HG03039 (cell line): ENCODE data around the gene ZCCHC18.
A peak's percentile ranks its signal among the peaks of the same experiment; 100 is the strongest.

Source experiments
- ATAC-seq: cut with Tn5 transposase; IDR thresholded peaks from one replicate; pipeline ENCODE4 v1.9.1; 2021; ENCODE audit warnings: mild to moderate bottlenecking, moderate library complexity; ENCODE audit not compliant: unreplicated experiment

The ZCCHC18 gene

DNA sequence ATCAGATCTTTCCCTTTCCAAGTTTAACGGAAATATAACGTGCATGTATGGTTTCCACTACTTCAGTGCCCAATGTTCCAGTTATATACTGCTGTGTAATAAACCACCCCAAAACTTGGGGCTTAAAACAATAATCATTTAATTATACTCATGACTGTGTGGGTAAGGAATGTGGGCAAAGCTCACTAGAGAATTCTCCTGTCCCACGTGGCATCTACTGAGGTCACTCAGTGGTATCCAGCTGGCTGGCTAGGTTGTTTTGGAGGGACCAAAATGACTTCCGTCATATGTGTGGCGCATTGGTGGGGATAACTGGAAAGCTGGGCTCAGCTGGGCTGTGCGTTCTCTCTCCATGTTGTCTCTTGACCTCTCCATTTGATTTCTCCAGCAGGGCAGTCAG is 18.5 kb downstream of the ZCCHC18 start:
- ATAC-seq = no peak

DNA sequence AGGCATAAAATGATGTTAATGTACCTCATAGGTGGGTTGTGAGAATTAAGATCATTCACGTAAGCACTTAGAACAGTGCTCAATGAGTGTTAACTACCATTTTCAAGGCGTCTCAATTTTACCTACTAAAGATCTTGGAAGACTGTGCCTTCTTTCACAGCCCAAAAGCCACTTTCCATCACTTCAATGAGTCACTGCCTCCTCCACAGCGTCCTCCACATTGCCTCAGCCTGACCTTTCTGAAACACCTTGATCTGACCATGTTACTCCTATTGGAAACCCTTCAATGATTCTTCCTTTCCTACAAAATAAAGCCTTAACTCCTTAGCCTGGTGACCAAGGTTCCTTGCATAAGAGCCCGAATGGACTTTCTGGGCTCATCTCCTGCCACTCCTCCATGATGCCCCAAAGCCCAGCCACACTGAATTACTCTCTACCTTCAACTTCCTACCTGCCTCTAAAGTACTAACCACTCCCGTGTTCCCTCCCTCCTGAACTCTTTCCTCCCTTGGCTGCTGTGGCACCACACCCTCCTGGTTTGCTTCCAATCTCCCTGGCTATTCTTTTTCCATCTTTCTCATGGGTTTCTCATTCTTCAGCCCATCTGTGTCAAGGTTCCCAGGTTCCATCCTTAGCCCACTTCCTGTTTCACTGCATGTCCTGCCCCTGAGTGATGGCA is 22.4 kb downstream of the ZCCHC18 start:
- ATAC-seq = no peak

DNA sequence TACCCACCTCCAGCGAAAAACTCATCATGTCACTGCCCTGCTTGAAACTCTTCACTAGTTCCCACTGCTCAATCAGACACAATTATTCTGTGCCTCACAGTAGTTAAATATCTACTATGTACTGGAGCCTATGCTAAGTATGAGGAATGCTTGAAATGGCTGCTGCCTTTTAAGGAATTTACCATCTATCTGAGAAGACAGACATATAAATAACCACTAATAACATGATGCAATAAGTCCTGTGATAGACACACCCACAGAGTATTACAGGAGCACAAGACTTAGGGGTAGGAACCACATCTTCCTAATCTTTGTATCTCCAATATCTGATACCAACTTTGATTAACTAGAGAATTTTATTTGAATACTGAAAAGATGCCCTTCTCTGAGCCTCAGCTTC is 23.4 kb downstream of the ZCCHC18 start:
- no peak for ATAC-seq

DNA sequence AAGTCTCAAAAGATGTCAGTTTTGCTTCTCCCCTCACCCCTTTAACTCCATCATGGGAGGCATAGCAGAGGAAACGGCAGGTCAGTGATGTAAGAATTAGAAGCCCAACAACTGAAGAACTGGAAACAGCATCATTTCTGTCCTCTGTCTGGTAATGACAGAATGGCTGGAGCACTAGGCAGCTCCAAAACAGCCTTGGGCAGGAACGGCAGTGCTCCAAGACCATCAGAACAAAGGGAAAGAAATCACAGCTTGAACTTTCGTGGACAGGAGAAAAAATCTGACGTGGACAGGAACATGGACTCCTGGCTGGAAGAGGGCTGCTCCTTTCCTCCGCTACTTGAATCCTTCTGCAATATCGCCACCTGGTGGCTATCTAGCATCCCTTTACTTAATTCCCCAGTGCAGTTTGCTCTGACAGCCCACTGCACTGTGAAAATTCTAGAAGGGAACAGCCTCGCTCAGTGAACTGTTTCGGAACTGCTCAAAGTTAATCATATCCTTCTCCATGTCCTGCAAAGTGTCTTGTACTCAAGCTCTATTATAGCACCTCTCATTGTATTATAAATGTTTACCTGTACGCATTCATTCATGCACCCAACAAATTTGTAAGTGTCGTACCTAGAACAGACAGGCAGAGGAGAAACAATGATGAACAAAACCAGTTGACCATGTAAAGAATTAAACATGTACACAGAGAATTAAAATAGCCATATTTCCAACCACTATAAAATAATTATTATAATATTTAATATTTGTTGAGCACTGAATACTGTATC is 24.1 kb downstream of the ZCCHC18 start:
- ATAC-seq = peak; percentile 68

DNA sequence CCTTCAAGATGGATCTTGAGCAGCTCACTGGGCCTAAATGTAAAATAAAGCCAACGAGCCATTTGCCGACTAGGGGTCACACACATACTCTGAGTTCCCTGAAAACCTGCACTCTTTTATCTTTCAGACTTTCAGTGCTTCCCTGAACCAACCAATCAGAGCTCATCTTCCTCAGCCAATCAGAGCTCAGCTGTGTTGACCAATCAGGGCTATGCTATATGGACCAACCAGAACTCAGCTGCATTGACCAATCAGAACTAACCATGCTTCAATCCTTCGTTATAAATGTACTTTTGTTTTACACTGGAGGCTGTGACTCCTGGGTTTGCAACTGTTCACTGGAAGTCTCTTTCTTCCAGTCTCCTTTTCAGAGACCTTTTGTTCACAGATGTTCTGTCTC is 25.2 kb downstream of the ZCCHC18 start:
- no peak for ATAC-seq

DNA sequence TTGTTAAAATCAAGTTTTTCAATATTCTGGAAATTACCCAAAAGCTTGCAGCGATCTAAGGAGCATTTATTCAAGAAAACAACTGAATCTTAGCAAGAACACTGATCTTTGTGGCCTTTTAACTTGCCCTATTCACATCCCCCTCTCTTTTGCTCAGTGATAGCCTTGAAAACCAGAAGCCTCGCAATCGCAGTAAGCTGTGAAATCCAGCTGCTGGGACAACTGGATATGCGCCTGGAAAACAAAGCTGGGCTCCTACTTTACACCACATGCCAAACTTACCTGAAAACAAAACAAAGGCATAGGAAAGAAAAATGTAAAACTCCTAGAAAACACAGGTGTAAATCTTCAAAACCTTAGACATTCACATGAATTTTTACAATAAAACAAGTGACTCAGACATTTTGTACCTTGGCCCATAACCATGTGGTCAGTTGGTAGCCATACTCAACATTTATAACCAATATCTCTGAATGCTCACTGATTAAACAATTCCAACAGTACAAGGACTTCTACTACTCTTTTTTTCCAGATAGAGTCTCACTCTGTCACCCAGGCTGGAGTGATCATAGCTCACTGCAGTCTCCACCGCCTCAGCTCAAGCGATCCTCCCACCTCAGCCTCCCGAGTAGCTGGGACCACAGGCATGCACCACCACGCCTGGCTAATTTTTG is 28.9 kb downstream of the ZCCHC18 start:
- ATAC-seq = no peak

DNA sequence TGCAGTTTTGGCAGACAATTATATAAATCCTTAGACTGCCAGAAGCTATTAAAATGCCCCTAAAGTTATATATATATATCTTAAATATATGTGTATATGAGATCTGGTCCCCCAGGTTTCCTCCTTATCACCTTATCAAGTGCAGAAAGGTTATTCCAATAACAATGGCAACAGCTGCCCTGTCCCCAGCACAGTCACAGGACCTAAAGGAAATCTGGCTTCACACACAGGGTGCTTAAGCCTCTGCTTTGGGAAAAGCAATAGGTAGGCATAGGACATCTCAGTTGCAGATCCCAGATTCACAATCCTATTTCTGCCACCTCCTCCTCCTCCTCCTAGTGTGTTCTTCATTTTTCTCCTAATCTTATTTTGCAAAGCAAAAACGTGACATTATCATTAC is 38.7 kb downstream of the ZCCHC18 start:
- ATAC-seq = no peak

DNA sequence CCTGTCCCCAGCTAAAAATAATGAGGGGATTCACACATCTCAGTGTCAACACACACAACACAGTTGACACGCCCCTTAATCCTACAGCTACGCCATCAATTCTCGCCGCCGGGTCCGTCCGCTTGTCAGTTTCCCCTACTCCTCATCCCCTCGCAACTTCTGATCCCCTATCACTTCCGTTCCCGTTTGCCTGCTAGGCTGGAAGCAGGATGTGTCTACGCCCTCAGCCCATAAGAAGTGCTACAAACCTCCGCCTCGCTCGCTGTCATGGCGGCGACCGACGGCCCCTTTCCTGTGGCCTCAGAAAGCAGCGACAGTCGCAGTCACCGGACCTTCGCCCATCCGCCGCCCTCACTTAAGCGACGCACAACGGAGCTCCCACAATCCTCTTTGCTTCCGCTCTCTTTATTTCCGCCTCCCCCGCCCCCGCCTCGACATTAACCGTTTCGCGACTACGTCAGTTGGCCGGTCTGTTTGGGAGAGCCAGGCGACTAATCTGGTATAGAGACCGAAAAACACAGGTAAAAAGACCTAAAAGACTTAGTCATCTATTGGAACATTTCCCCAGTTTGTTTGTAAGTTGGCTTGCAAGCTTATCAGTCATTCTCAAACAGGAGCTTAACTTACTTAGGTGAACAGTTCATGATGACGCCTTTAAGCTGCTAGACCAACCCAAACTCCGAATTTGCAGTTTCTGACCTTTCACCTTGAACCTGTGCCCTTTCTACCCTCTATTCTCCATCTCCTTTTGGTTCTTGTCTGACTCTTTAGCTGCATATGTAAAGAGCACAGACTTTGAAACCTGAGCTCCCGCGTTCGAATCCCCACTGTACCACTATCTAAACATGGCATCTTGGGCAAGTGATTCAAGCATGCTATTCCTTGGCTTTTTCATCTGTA is 44.6 kb downstream of the ZCCHC18 start, which contains the start of gene SLC25A53:
TSS of gene SLC25A53 (minus strand) at position 380 of the 900 bp plus-strand sequence. CDS start 51,752 bp downstream, outside the sequence.
- ATAC-seq = peak; percentile 90
